Activated gamma-delta T cell (primary cell): ENCODE results near the gene RCCD1.
"Not testable (repeated sequence)": the region's sequence is repeated elsewhere in the genome, so short reads cannot be mapped to it uniquely, and the experiment has no call there.

ENCODE experiments used
- DNase-seq: peaks from one replicate; lab custom pipeline; 2025; lab: John Stamatoyannopoulos, UW

The RCCD1 gene

GRCh38 chr15:90918034-90918788 lies 36.5 kb upstream of the RCCD1 start:
- no peak for DNase-seq

GRCh38 chr15:90918835-90919234 lies 35.8 kb upstream of the RCCD1 start:
- DNase-seq, result no peak

GRCh38 chr15:90921887-90922286 lies 32.8 kb upstream of the RCCD1 start:
- DNase-seq, result no peak

DNA sequence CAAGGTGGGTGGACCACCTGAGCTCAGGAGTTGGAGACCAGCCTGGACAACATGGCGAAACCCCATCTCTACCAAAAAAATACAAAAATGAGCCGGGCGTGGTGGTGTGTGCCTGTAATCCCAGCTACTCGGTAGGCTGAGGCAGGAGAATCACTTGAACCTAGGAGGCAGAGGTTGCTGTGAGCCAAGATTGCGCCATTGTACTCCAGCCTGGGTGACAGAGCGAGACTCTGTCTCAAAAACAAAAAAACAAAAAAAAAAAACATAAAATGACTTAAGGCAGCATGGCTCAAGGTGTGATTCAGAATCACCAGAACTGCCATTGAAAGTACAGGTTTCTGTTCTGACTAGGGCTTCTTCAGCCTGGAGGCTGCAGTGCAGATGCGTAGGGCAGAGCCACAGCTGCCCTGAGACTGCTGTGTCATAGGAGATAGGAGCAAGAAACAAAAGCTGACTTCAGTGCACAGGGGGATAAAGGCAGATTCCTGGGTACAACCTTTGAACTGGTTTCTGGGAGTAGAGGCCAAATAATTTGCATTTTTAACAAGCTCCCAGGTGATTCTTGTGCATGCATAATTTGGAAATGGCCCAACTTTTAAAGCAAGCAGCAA lies 31.9 kb upstream of the RCCD1 start:
- not testable (repeated sequence) for DNase-seq

DNA sequence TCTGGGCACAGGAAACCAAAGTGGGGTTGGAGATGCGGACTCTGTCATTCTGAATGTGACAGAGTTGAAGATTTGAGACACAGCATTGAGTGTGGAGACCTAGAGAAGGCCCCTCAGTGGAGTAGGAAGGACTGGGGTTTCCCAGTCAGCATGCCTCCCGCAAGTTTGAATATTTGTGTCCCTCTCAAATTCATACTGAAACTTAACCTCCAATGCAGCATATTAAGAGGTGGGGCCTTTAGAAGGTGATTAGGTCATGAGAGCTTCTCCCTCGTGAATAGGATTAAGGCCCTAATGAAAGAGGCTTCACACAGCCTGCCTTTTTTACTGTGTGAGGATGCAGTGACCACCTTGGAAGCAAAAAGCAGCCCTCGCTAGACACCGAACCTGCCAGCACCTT lies 30.3 kb upstream of the RCCD1 start:
- no peak for DNase-seq

DNA sequence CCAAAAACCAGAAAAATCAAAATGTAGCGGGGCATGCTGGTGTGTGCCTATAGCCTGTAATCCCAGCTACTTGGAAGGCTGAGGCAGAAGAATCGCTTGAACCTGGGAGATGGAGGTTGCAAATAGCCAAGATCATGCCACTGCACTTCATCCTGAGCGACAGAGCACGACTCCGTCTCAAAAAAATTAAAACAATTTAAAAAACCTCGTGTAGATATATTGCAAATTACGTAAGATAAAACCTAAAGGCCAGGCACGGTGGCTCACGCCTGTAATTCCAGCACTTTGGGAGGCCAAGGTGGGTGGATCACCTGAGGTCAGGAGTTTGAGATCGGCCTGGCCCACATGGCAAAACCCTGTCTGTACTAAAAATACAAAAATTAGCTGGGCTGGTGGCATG lies 27.9 kb upstream of the RCCD1 start:
- not testable (repeated sequence) for DNase-seq

DNA sequence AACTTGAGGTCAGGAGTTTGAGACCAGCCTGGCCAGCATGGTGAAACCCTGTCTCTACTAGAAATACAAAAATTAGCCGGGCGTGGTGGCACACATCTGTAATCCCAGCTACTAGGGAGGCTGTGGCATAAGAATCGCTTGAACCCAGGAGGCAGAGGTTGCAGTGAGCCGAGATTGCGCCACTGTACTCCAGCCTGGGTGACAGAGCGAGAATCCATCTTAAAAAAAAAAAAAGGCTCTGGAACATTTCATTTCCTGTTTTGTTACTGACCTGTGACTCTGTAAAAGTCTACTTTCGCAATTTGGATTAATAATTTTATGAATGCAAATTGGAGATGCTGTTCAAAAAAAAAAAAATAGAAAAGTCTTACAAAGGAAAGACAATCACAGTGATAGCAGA lies 26.6 kb upstream of the RCCD1 start:
- DNase-seq, result not testable (repeated sequence)

DNA sequence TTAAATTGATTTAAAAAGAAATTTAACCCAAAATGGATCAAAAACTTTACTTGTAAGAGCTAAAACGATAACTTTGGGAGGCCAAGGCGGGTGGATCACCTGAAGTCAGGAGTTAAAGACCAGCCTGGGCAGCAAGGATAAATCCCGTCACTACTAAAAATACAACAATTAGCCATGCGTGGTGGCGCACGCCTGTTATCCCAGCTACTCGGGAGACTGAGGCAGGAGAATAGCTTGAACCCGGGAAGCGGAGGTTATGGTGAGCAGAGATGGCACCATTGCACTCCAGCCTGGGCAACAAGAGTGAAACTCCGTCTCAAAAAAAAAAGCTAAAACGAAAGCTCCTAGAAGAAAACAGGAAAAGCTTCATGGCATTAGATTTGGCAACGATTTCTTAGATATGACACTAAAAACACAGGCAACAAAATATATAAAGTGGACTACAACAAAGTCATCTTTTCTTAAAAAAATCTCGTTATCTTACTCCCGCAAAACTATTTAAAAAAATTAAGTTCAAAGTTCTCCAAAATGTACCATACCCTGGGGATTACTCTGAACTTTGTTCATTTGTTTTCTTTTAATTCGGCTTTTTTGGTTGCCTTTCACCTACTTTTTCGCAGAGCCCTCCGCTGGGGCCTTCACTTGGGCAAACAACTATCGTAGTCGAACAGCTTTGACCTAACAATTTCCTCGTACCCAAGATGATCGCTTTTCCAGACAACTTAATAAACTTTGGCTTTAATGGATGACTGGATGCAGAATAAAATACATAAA lies 25.3 kb upstream of the RCCD1 start:
- no peak for DNase-seq

- DNase-seq, result no peak
Observed at GRCh38 chr15:90930861-90931574, 23.7 kb upstream of the RCCD1 start.

DNA sequence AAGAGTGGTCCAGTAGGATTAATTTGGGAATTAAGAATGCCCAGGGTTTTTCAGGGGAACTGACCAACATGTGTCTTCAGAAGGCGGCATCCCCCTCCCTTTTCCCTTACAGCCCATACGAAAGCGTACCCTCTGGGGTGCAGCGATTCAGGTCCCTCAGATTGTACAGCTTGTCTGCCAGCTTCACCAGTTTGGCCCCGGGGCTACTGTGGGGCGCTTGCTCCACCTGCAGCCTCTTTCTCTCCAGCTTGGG lies 23.2 kb upstream of the RCCD1 start:
- no peak for DNase-seq

- DNase-seq, result peak; percentile 77
Observed at GRCh38 chr15:90931828-90932659, 22.6 kb upstream of the RCCD1 start, which contains the start of gene HDDC3. HDDC3 (minus strand) TSS chr15:90932549; CDS start chr15:90932540, 9 bp downstream.

DNA sequence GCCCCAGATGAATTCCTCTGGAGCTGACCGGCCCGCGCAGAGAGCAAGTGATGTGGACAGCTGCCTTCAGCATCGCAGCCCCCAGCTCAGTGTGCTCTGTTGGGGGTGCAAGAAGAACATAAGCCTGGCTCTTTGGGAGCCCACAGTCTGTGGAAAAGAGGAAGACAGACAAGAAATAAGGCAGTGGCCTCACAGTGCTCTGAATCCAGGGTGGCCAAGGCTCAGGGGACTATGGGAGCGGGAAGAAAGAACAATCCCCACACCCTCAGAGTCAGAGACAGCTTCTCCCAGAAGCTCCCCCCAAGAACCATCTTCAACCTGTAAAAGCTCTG lies 22.1 kb upstream of the RCCD1 start:
- no peak for DNase-seq

DNA sequence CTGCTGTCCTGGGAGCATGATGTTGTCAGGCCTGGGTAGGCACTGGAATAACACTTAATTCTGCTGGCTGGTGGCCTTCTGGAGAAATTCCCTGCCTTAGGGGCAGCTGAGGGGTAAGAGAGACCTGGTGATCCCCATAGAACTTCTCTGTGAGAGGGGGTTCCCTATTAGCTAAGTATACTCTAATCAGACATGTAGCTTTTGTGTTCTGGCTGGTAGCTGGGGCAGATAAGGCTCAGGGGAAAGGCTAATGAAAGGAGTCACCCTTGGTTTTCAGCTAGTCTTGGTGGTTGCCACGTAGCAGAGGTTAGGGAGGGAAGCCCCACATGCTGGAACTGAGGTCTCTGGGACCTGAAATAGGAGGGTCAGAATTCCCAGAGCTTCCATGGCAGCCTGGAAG lies 21.4 kb upstream of the RCCD1 start:
- no peak for DNase-seq

GRCh38 chr15:90934256-90934948 lies 20.3 kb upstream of the RCCD1 start:
- peak; percentile 48 for DNase-seq

DNA sequence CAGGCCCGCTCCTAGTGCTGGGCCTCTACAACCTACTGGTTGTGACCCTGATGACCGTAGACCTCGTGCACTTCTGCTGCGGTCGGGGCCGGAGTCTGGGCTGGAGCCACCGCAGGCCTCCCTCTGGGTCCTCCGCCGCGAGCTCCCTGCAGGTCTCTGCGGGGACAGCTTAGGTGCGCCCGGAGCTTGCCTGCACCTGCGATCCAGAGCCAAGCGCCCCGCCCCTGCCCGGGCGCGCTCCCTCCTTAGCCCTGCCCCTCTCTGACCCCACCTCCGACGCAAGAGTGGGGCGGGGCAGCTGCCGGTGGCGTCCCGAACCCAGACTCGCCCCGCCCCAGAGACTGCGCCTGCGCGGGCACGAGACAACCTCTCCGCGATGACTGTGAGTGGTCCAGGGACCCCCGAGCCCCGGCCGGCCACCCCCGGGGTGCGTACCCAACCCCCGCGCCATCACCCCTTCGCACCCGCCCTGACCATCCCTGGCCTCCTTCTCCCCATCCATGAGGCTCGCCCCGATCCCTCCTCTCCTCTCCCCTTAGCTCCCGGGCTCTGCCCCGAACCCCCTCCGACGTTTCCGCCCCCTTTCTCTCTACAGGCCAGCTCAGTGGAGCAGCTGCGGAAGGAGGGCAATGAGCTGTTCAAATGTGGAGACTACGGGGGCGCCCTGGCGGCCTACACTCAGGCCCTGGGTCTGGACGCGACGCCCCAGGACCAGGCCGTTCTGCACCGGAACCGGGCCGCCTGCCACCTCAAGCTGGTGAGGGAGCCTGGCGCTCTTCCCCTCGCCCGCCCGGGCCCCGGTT lies 19.5 kb upstream of the RCCD1 start, which contains the start of gene UNC45A:
Gene UNC45A (plus strand): TSS at position 337 of the 803 bp plus-strand sequence. CDS start 40 bp downstream, at position 377.
- DNase-seq, result peak; percentile 88

GRCh38 chr15:90936823-90937222 lies 17.9 kb upstream of the RCCD1 start:
- DNase-seq, result no peak

- DNase-seq, result no peak
Observed at GRCh38 chr15:90938261-90938660, 16.4 kb upstream of the RCCD1 start.

DNA sequence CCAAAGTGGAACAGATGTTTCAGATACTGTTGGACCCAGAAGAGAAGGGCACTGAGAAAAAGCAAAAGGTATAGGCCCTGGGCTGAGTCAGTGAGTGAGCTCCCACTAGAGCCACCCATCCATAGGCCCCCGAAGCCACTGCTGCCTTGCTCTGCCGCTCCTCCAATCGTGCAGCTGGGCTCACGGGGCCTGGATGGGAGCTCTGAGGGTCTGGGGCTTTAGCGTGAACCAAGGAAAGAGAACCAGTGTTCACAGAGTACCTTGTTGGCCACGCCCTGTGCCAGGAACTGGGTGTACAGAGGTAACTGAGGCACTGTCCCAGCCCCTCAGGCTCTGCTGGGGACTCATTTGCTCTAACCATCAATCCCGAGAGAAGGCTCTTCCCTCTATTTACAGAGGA lies 14.9 kb upstream of the RCCD1 start:
- DNase-seq, result no peak

- DNase-seq, result no peak
Observed at GRCh38 chr15:90941038-90941437, 13.6 kb upstream of the RCCD1 start.
